UCSD-AML1 (cell line): ENCODE results near the gene NAIF1.
A peak's percentile ranks its signal among the peaks of the same experiment; 100 is the strongest.
"Not testable (repeated sequence)": the region's sequence is repeated elsewhere in the genome, so short reads cannot be mapped to it uniquely, and the experiment has no call there.

Experiments
- DNase-seq: peaks from one replicate; lab custom pipeline; 2025; ENCODE audit not compliant: unreplicated experiment; lab: John Stamatoyannopoulos, UW

NAIF1 gene

DNA sequence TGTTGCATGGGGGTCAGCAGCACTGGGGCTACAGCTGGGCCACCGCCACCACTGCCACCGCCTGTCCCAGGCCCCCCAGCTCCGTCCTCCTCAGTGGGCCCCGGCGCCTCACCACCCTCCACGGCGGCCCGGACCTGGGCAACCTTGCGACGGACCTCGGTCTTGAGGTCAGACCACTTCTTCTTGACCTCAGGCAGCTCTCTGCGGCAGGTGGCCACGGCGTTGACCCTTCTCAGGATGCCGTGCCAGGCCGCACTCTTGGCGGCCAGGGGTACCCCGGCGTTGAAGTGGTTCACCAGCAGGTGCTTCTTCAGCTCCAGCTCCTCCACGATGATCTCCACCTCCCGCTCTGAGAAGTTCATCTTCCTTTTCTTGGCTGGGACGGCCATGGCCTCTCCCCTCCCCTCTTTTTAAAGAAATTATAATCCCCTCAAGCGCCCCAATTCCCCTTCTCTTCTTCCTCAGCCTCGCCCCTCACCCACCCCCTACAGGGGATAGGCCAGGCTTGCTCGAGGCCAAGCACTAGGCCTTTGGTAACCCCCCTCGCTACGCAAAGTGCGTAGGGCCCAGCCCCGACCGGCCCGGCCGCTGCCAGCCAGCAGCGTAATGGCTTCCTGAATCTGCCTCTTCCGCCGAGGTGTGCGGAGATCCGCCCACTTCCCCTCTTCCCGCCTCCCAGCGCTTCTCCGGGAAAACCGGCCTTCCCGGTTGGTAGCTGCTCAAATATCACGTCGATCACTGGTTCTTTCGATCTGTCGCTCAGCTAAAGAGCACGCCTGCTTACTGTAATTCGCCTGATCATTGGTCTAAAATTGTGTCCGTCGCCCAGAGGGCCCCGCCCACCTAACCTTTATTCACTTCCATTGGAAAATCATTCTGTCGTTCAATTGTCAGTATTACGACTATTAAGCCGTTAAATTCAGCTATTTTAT is at the start of gene NAIF1:
NAIF1 (minus strand) TSS at position 608 of the 932 bp plus-strand sequence; CDS start at position 389, 219 bp downstream.
- peak; percentile 97 for DNase-seq

DNA sequence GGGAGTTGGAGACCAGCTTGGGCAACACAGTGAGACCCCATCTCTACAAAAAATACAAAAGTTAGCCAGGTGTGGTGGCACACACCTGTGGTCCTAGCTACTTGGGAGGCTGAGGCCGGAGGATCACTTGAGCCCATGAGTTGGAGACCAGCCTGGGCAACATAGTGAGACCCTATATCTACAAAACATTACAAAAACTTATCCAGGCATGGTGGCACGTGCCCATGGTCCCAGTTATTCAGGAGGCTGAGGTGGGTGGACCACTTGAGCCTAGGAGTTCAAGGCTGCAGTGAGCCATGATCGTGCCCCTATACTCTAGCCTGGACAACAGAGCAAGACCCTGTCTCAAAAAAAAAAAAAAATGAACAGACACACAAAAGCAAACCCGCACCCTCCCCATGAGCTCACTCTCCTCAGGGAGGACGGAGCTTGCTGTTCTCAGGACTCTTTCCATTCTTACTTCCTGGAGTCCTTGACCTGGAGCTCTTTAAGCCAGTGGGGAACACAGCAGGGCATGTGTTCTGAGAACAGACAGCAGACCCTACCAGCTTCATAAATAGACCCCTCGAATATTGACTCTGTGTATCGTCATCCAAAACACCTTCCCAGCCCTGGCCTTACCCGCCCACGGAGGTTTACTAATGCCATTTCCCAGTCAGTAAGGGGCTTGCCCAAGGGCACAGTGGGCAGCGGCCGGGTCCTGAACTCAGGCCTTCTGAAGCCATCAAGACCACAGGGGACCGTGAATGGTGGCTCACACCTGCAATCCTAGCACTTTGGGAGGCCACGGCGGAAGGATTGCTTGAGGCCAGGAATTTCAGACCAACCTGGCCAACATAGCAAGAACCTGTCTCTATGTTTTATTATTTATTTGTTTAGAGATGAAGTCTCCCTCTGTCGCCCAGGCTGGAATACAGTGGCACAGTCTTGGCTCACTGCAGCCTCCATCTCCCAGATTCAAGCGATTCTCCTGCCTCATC is 49.3 kb upstream of the NAIF1 start:
- DNase-seq: no peak

DNA sequence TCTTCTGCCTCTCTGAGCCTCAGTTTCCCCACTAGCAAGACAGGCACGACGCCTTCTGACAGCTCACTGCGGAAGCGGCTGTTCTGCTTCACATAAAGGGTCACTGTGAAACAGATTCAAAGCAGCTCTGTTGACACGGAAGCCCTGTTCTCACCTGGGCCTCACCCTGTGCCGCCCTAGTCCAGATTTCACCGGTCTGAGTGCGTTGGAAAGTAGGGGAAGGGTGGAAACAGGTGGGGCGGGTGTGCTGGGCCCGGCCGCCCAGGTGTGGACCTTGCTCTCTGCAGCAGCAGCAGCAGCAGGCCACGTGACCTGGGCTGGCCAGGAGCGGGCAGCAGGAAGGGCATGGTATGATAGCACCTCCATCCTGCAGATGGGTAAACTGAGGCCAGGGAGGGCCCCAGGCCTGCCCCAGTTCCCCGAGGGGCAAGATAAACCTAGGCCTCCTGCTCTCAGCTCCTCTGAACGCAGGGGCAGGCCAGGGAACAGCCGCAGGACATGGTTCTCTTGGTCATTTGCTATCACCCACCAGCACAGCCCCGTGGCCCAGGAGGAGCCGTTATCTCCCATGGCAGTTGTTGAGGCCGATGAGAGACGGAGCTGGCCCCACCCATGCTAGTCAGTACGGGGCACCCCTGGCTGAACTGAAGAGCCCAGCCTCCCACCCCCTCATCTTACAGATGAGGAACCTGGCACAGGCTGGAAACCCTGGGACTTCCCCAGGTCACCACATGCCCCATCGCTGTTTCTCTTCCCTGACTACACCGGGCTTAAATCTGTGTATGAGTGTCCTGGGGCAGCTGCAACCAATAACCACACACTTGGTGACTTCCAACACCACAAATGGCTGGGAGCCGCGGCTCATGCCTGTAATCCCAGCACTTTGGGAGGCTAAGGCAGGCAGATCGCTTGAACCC is 48.3 kb upstream of the NAIF1 start:
- DNase-seq: no peak

DNA sequence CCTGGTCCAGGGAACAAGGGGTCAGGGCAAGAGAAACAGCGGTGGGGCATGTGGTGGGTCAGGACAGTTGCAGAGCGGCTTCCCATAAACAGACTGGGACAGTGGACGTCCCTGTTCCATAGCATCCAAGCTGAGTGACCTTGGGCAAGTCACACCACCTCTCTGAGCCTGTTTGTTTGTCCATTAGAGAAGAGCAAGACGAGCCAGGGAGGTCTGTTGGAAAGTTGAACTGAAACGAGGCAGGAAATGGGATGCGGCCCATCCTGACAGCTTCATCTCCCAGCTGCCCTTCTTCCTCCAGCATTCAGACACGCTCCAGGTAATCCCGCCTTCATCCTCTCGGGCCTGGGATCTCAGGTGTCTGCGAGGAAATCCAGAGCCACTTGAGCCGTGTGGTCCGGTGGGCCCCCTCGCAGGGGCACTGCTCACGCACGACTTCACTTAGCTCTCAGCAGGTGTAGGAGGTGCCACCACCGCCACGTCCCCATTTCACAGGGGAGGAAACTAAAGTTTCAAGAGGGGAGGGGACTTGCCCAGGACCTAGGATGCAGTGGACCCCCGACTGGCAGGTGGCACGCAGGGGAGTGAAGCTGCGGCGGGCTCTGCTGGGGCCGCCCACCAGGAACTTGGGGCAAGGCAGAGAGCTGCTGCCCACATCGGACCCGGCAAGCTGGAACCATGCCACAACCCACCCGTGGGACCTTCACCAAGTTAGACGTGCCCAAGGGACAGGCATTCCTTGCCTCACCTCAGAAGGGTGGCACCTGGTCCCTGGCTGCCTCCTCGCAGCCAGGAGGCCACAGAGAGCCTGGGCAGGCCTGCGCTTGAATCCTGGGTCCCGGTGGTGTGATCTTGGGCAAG is 47.4 kb upstream of the NAIF1 start:
- DNase-seq: no peak

- no peak for DNase-seq
These were observed 46.6 kb upstream of the NAIF1 start for GRCh38 chr9:128113526-128114325.

- not testable (repeated sequence) for DNase-seq
These were observed 44.6 kb upstream of the NAIF1 start for GRCh38 chr9:128111726-128112125.

DNA sequence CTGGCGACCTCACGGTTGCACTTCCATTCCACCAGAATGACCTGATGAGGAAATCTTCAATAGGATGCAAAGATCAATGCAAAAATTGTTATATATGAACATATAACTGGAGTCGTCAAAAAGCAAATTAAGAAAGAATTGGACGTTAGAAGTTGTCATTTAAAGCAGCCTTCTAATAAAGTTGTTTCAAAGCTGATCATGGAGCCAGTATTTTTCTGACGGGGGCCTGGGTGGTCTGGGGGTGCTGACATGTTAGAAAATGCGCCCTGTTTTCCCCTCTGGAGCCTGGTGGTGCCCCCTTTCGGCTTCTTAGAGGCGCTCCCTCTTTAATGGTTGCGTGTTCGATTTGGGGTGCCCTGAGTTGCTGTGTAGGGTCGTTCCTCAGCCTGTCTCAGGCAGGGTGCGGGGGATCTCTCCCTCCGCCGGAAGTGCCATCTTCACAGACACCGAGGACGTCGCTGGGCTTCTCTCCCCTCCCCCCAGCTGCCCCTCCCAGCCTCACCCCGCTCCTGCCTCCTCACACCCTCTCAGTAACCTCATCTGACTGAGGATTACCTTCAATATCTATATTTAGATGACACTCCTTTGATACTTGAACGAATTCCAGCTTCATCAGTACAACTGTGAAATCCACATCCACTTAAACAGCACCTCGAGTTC is 42.1 kb upstream of the NAIF1 start:
- no peak for DNase-seq

DNA sequence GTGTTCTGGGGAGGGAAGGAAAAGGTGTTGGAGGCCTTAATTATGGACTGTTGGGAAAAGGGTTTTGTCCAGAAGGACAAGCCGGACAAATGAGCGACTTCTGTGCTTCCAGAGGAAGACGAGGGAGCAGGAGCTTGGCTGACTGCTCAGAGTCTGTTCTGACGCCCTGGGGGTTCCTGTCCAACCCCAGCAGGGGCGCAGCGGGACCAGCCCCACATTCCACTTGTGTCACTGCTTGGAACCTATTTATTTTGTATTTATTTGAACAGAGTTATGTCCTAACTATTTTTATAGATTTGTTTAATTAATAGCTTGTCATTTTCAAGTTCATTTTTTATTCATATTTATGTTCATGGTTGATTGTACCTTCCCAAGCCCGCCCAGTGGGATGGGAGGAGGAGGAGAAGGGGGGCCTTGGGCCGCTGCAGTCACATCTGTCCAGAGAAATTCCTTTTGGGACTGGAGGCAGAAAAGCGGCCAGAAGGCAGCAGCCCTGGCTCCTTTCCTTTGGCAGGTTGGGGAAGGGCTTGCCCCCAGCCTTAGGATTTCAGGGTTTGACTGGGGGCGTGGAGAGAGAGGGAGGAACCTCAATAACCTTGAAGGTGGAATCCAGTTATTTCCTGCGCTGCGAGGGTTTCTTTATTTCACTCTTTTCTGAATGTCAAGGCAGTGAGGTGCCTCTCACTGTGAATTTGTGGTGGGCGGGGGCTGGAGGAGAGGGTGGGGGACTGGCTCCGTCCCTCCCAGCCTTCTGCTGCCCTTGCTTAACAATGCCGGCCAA is 41.3 kb upstream of the NAIF1 start:
- no peak for DNase-seq

DNA sequence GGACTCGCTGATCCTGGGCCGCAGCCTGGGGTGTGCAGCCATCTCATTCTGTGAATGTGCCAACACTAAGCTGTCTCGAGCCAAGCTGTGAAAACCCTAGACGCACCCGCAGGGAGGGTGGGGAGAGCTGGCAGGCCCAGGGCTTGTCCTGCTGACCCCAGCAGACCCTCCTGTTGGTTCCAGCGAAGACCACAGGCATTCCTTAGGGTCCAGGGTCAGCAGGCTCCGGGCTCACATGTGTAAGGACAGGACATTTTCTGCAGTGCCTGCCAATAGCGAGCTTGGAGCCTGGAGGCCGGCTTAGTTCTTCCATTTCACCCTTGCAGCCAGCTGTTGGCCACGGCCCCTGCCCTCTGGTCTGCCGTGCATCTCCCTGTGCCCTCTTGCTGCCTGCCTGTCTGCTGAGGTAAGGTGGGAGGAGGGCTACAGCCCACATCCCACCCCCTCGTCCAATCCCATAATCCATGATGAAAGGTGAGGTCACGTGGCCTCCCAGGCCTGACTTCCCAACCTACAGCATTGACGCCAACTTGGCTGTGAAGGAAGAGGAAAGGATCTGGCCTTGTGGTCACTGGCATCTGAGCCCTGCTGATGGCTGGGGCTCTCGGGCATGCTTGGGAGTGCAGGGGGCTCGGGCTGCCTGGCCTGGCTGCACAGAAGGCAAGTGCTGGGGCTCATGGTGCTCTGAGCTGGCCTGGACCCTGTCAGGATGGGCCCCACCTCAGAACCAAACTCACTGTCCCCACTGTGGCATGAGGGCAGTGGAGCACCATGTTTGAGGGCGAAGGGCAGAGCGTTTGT is 40.5 kb upstream of the NAIF1 start:
- no peak for DNase-seq

GRCh38 chr9:128106940-128107467 is 39.9 kb upstream of the NAIF1 start:
- no peak for DNase-seq

- DNase-seq: no peak
These were observed 39.2 kb upstream of the NAIF1 start for GRCh38 chr9:128106181-128106939.

GRCh38 chr9:128105538-128106175 is 38.5 kb upstream of the NAIF1 start:
- no peak for DNase-seq

DNA sequence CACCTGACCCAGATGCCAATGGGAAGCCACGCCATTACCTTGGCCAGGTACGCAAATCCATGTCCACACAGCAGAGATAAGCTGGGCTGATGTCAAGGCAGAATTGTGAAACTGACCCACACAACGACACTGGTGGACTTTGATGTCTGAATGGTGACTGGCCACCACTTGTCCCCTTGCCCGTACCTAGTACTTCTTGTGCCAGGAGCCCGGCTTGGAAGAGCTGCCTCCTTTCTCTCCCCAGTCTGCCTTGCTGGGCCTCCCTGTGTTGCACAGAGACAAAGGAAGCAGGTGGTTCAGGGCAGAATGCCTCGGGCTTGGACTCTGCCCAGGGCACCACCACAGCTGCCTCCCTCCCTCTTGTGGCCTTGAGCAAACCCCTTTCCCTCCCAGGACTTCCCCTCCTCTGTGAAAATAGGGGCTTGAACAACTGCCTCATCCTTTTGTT is 37.1 kb upstream of the NAIF1 start:
- no peak for DNase-seq

DNA sequence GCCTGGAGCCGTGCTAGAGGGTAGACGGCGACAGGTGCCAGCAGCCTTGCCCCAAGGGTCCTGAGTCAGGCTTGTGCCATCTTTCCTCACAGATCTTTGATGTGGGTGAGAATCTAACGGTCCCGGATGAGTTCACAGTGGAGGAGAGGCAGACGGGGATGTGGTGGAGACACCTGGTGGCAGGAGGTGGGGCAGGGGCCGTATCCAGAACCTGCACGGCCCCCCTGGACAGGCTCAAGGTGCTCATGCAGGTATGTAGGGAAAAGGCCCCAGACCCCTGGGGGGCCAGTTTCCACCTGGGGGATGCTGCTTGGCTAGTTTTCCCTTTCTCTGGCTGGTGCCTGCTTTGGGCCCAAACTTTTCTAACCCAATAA is 36.5 kb upstream of the NAIF1 start:
- DNase-seq: no peak
